ENCODE results near the gene CELA1.

- no peak for TF ChIP-seq ARNT (IDR thresholded peaks at IDR 0.05)
- no peak for TF ChIP-seq PKNOX1 (IDR thresholded peaks at IDR 0.05)
These were observed 798 bp downstream of the CELA1 start for GRCh38 chr12:51345681-51346080.

All from HEK293T (cell line).